ENCODE measurements around the gene UIMC1.

DNA sequence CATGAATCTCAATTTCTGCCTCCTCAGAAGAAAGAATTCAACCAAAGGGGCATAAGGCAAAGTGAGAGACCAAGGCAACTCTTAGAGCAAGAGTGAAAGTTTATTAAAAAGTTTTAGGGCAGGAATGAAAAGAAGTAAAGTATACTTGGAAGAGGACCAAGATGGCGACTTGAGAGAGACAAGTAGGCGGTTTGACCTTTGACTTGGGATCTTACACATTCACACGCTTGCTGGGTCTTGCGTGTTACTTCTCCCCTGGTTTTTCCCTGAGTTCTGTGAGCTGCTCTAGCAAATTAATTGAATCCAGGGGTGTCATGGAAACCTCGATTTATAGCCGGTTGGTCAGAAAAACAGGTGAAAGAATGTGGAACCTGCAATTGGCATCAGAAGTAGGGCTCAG, 22.9 kb upstream of the UIMC1 start:
- TF ChIP-seq, protein P1, sequence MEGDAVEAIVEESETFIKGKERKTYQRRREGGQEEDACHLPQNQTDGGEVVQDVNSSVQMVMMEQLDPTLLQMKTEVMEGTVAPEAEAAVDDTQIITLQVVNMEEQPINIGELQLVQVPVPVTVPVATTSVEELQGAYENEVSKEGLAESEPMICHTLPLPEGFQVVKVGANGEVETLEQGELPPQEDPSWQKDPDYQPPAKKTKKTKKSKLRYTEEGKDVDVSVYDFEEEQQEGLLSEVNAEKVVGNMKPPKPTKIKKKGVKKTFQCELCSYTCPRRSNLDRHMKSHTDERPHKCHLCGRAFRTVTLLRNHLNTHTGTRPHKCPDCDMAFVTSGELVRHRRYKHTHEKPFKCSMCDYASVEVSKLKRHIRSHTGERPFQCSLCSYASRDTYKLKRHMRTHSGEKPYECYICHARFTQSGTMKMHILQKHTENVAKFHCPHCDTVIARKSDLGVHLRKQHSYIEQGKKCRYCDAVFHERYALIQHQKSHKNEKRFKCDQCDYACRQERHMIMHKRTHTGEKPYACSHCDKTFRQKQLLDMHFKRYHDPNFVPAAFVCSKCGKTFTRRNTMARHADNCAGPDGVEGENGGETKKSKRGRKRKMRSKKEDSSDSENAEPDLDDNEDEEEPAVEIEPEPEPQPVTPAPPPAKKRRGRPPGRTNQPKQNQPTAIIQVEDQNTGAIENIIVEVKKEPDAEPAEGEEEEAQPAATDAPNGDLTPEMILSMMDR (IDR thresholded peaks at IDR 0.05) = no peak
- TF ChIP-seq POLR2A (IDR thresholded peaks at IDR 0.05) = no peak

Measured in right lobe of liver (tissue), 4 donors.